GM12878 (cell line): ENCODE results near the gene PXT1. TPM values are rescaled to one million over a fixed set of nuclear protein-coding genes. Genes with fewer than 3 reads are reported as not detected.
A peak's percentile ranks its signal among the peaks of the same experiment; 100 is the strongest.

Source experiments
- BCL11A ChIP-seq: IDR thresholded peaks from 2 replicates; pipeline ENCODE4 v1.6.1; 2011; ENCODE audit warnings: low read depth, low read length
- BRCA1 ChIP-seq: IDR thresholded peaks from 2 replicates; pipeline ENCODE4 v1.6.1; 2011; ENCODE audit warnings: low read depth, low read length, improper control_type of control experiment
- CHD2 ChIP-seq: IDR thresholded peaks from 2 replicates; pipeline ENCODE4 v1.6.1; 2011; ENCODE audit warnings: low read depth, low read length, improper control_type of control experiment, borderline replicate concordance
- DPF2 ChIP-seq: fragments of 450-650 bp; IDR thresholded peaks from 2 replicates; pipeline ENCODE4 v1.6.1; 2017; ENCODE audit warnings: mild to moderate bottlenecking
- EP300 ChIP-seq, 2 experiments: fragments of 150-350 bp in 1 of 2; IDR thresholded peaks; 2 replicates each; pipeline ENCODE4 v1.6.1; 2011 to 2012; ENCODE audit warnings: low read depth in 2 of 2, low read length in 2 of 2, borderline replicate concordance in 1 of 2, improper control_type of control experiment in 1 of 2, inconsistent platforms in 1 of 2; ENCODE audit not compliant: control insufficient read depth in 1 of 2
- GATAD2B ChIP-seq: fragments of 450-650 bp; conservative IDR thresholded peaks from 2 replicates; pipeline ENCODE4 v1.6.1; 2017; ENCODE audit warnings: low read depth, mild to moderate bottlenecking, moderate library complexity
- HDGF ChIP-seq: fragments of 450-650 bp; IDR thresholded peaks from 2 replicates; pipeline ENCODE4 v1.6.1; 2016; ENCODE audit warnings: antibody characterized with exemption
- IRF4 ChIP-seq: IDR thresholded peaks from 2 replicates; pipeline ENCODE4 v1.6.1; 2011; ENCODE audit warnings: low read depth, low read length
- JUNB ChIP-seq: IDR thresholded peaks from 2 replicates; pipeline ENCODE4 v1.6.1; 2016; ENCODE audit warnings: antibody characterized with exemption, mild to moderate bottlenecking
- NFYA ChIP-seq: IDR thresholded peaks from 2 replicates; pipeline ENCODE4 v1.6.1; 2011; ENCODE audit warnings: low read depth, mild to moderate bottlenecking, low read length, improper control_type of control experiment, borderline replicate concordance
- PAX5 ChIP-seq: IDR thresholded peaks from 2 replicates; pipeline ENCODE4 v1.6.1; 2011; ENCODE audit warnings: low read depth, low read length, borderline replicate concordance
- PAX8 ChIP-seq: fragments of 450-650 bp; IDR thresholded peaks from 2 replicates; pipeline ENCODE4 v1.6.1; 2017; ENCODE audit warnings: mild to moderate bottlenecking, moderate library complexity
- PML ChIP-seq: IDR thresholded peaks from 2 replicates; pipeline ENCODE4 v1.6.1; 2012; ENCODE audit warnings: low read length, inconsistent platforms
- POLR2A ChIP-seq: IDR thresholded peaks from 2 replicates; pipeline ENCODE4 v1.6.1; 2011; ENCODE audit warnings: low read depth, mild to moderate bottlenecking, low read length
- POU2F2 ChIP-seq: IDR thresholded peaks from 3 replicates; pipeline ENCODE4 v1.6.1; 2011; ENCODE audit warnings: low read depth, mild to moderate bottlenecking, low read length, borderline replicate concordance
- SMC3 ChIP-seq: IDR thresholded peaks from 2 replicates; pipeline ENCODE4 v1.6.1; 2011; ENCODE audit warnings: low read length, improper control_type of control experiment, borderline replicate concordance
- SREBF2 ChIP-seq: IDR thresholded peaks from 2 replicates; pipeline ENCODE4 v1.6.1; 2012; ENCODE audit warnings: mild to moderate bottlenecking, low read length
- SUPT20H ChIP-seq: IDR thresholded peaks from 2 replicates; pipeline ENCODE4 v1.6.1; 2011; ENCODE audit warnings: low read depth, mild to moderate bottlenecking, low read length, moderate library complexity, borderline replicate concordance; ENCODE audit not compliant: control insufficient read depth
- TARDBP ChIP-seq: IDR thresholded peaks from 2 replicates; pipeline ENCODE4 v1.6.1; 2016; ENCODE audit warnings: borderline replicate concordance
- ZNF384 ChIP-seq: IDR thresholded peaks from 2 replicates; pipeline ENCODE4 v1.6.1; 2012; ENCODE audit warnings: low read depth, mild to moderate bottlenecking, low read length, improper control_type of control experiment, borderline replicate concordance
- ZSCAN29 ChIP-seq: fragments of 450-650 bp; IDR thresholded peaks from 2 replicates; pipeline ENCODE4 v1.6.1; 2017; ENCODE audit warnings: mild to moderate bottlenecking, moderate library complexity
- ZZZ3 ChIP-seq: IDR thresholded peaks from 2 replicates; pipeline ENCODE4 v1.6.1; 2011; ENCODE audit warnings: low read depth; ENCODE audit not compliant: control insufficient read depth, insufficient read length
- polyA plus RNA-seq, 11 experiments: library from polyadenylated mRNA; depleted of rRNA in 4 of 11; unstranded in 6 of 11; stranded (reverse) in 5 of 11; fragments of >200 nt; fragmentation: Nextera tagmentation in 4 of 11; fragmentation: Illumina TruSeq in 1 of 11; extraction: Ambion mirVana in 4 of 11; extraction: Trizol in 1 of 11; gene quantifications; 1 replicate in 1 of 11; 2 replicates in 10 of 11; pipeline versions ENCODE4 v1.2.1 to v1.2.3, GENCODE V29; 2011 to 2016; ENCODE audit warnings: inconsistent platforms in 2 of 11, missing spikeins in 2 of 11, low read depth in 1 of 11
- total RNA-seq, 4 experiments: library from RNA; depleted of rRNA in 3 of 4; stranded (reverse); fragments of >200 nt in 3 of 4; fragmentation: Illumina TruSeq in 1 of 4; extraction: Trizol in 1 of 4; gene quantifications; 2 replicates each; pipeline versions ENCODE4 v1.2.1 to v1.2.3, GENCODE V29; 2013 to 2021
- TF ChIP-seq, protein P1 (sequence below): fragments of 450-650 bp; IDR thresholded peaks from 2 replicates; pipeline ENCODE4 v1.6.1; 2014; ENCODE audit warnings: mild to moderate bottlenecking
- TF ChIP-seq, protein P2 (sequence below): IDR thresholded peaks from 2 replicates; pipeline ENCODE4 v1.6.1; 2012; ENCODE audit warnings: low read depth, low read length, improper control_type of control experiment
- TF ChIP-seq, protein P3 (sequence below): fragments of 450-650 bp; IDR thresholded peaks from 2 replicates; pipeline ENCODE4 v1.6.1; 2017; ENCODE audit warnings: mild to moderate bottlenecking
- TF ChIP-seq, protein P4 (sequence below): IDR thresholded peaks from 2 replicates; pipeline ENCODE4 v1.6.1; 2012; ENCODE audit warnings: low read length, inconsistent platforms
- TF ChIP-seq, protein P5 (sequence below): fragments of 450-650 bp; IDR thresholded peaks from 2 replicates; pipeline ENCODE4 v1.6.1; 2017; ENCODE audit warnings: mild to moderate bottlenecking, low read depth, inconsistent platforms; ENCODE audit not compliant: poor library complexity, severe bottlenecking

Gene PXT1
- total and polyA plus RNA-seq, 10 of the 15 experiments (the other 5 are each of a cell fraction or from before 2014, with no cell fraction given), result 0.27 to 2.9 (median 0.50) TPM

DNA sequence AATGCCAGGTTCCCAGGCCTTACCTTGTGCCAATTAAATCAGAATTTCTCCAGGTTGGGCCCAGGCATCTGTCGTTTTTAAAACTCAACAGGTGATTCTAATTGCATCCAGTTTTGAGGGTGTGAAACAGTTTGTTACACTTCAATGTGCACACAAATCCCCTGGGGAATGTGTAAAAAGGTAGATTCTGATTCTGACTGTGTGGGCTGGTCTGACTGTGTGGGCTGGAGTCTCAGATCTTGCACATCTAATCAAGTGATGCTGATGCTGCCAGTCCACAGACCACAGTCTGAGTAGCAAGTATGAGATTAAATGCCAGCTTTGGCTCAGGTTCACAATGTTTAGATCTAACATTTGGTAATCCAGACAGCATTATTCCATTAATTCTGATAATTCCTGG lies 42.7 kb downstream of the PXT1 start (continued):
- TF ChIP-seq EP300 (IDR thresholded peaks at IDR 0.05; ENCODE audit: borderline replicate concordance in 1 of 2, control insufficient read depth in 1 of 2, low read depth in 2 of 2, low read length in 2 of 2) (peak; percentile 28 to 68; a peak in 1 of 4 replicates), SUPT20H (no peak), PAX8 (no peak), SMC3 (no peak), DPF2 (peak; percentile 90), BRCA1 (no peak), HDGF (no peak), ZZZ3 (no peak), BCL11A (peak; percentile 87), PML (no peak), POLR2A (no peak), TARDBP (no peak), JUNB (peak; percentile 55), ZSCAN29 (no peak), PAX5 (peak; percentile 60; the same call in 1 of the 2 replicates), SREBF2 (no peak), IRF4 (peak; percentile 63), CHD2 (no peak), GATAD2B (no peak; the same call in 1 of the 2 replicates), ZNF384 (no peak), POU2F2 (0 out of 3 replicates have a peak, but pooled peaks have one; percentile 34), NFYA (no peak)
- TF ChIP-seq, protein P1, sequence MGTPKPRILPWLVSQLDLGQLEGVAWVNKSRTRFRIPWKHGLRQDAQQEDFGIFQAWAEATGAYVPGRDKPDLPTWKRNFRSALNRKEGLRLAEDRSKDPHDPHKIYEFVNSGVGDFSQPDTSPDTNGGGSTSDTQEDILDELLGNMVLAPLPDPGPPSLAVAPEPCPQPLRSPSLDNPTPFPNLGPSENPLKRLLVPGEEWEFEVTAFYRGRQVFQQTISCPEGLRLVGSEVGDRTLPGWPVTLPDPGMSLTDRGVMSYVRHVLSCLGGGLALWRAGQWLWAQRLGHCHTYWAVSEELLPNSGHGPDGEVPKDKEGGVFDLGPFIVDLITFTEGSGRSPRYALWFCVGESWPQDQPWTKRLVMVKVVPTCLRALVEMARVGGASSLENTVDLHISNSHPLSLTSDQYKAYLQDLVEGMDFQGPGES, result no peak
- TF ChIP-seq, protein P2, sequence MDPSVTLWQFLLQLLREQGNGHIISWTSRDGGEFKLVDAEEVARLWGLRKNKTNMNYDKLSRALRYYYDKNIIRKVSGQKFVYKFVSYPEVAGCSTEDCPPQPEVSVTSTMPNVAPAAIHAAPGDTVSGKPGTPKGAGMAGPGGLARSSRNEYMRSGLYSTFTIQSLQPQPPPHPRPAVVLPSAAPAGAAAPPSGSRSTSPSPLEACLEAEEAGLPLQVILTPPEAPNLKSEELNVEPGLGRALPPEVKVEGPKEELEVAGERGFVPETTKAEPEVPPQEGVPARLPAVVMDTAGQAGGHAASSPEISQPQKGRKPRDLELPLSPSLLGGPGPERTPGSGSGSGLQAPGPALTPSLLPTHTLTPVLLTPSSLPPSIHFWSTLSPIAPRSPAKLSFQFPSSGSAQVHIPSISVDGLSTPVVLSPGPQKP, result no peak
- TF ChIP-seq, protein P3, sequence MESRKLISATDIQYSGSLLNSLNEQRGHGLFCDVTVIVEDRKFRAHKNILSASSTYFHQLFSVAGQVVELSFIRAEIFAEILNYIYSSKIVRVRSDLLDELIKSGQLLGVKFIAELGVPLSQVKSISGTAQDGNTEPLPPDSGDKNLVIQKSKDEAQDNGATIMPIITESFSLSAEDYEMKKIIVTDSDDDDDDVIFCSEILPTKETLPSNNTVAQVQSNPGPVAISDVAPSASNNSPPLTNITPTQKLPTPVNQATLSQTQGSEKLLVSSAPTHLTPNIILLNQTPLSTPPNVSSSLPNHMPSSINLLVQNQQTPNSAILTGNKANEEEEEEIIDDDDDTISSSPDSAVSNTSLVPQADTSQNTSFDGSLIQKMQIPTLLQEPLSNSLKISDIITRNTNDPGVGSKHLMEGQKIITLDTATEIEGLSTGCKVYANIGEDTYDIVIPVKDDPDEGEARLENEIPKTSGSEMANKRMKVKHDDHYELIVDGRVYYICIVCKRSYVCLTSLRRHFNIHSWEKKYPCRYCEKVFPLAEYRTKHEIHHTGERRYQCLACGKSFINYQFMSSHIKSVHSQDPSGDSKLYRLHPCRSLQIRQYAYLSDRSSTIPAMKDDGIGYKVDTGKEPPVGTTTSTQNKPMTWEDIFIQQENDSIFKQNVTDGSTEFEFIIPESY, result no peak
- TF ChIP-seq, protein P4, sequence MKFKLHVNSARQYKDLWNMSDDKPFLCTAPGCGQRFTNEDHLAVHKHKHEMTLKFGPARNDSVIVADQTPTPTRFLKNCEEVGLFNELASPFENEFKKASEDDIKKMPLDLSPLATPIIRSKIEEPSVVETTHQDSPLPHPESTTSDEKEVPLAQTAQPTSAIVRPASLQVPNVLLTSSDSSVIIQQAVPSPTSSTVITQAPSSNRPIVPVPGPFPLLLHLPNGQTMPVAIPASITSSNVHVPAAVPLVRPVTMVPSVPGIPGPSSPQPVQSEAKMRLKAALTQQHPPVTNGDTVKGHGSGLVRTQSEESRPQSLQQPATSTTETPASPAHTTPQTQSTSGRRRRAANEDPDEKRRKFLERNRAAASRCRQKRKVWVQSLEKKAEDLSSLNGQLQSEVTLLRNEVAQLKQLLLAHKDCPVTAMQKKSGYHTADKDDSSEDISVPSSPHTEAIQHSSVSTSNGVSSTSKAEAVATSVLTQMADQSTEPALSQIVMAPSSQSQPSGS, result peak; percentile 45; the same call in 1 of the 2 replicates
- TF ChIP-seq, protein P5, sequence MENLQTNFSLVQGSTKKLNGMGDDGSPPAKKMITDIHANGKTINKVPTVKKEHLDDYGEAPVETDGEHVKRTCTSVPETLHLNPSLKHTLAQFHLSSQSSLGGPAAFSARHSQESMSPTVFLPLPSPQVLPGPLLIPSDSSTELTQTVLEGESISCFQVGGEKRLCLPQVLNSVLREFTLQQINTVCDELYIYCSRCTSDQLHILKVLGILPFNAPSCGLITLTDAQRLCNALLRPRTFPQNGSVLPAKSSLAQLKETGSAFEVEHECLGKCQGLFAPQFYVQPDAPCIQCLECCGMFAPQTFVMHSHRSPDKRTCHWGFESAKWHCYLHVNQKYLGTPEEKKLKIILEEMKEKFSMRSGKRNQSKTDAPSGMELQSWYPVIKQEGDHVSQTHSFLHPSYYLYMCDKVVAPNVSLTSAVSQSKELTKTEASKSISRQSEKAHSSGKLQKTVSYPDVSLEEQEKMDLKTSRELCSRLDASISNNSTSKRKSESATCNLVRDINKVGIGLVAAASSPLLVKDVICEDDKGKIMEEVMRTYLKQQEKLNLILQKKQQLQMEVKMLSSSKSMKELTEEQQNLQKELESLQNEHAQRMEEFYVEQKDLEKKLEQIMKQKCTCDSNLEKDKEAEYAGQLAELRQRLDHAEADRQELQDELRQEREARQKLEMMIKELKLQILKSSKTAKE, result peak; percentile 65
